Suprapubic skin (tissue), 3 donors: ENCODE results near the gene HOXB5.

Source experiments
- POLR2AphosphoS5 ChIP-seq, 3 donors: sonication (generic); formaldehyde crosslinking; IDR thresholded peaks; one replicate each; pipeline ENCODE4 v1.6.1; 2017; ENCODE audit warnings: antibody characterized with exemption in 3 of 3
- TF ChIP-seq, protein P1 (sequence below), 2 donors: fragments of 200-600 bp in 1 of 2; fragments of 450-650 bp in 1 of 2; sonication (generic) in 1 of 2; IDR thresholded peaks; one replicate each; pipeline ENCODE4 v1.5.1; 2016 to 2019; ENCODE audit warnings: antibody characterized with exemption in 2 of 2, mild to moderate bottlenecking in 1 of 2, moderate library complexity in 1 of 2

DNA sequence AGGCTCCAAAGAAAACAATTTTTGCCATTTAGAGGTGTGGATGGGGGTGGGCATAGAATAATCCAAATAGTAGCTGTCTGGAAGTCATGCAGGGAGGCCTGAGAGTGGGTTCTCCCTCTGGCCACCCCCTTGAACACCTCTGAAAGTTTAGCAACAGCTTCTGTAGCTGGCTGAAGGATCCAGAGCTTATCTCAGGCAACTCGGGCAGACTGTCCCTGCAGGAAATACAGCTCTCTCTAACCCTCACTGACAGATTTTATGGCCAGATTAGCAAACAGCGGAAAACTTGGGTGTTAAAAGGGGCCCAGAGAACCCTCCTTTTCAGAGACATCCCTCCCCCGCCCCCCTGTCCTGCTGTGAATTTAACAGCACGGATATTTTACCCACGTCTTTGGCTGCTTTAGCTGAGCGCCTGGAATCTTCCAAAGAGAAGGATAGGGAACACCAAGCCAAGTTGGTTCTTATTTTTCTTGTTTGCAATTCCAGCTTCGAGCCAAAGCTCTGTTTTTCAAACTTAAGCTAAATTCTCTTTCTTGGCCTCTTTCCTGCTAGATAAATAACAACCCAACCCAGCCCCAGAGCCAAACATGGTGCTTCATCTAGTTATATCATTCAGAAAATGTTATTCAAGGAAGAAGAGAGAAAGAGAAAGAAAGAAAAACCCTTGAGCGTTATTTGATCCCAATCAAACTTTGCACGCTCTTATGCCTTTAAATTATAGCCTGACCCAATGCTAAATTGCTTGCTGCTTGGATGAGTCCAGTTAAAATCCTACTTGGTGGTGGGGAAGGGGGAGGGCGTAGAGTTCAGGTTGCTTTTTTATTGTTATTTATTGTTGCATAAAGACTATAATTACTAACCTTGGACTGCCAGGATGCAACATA lies 46.4 kb downstream of the HOXB5 start:
- TF ChIP-seq, protein P1, sequence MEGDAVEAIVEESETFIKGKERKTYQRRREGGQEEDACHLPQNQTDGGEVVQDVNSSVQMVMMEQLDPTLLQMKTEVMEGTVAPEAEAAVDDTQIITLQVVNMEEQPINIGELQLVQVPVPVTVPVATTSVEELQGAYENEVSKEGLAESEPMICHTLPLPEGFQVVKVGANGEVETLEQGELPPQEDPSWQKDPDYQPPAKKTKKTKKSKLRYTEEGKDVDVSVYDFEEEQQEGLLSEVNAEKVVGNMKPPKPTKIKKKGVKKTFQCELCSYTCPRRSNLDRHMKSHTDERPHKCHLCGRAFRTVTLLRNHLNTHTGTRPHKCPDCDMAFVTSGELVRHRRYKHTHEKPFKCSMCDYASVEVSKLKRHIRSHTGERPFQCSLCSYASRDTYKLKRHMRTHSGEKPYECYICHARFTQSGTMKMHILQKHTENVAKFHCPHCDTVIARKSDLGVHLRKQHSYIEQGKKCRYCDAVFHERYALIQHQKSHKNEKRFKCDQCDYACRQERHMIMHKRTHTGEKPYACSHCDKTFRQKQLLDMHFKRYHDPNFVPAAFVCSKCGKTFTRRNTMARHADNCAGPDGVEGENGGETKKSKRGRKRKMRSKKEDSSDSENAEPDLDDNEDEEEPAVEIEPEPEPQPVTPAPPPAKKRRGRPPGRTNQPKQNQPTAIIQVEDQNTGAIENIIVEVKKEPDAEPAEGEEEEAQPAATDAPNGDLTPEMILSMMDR (IDR thresholded peaks at IDR 0.05): no peak
- TF ChIP-seq POLR2AphosphoS5 (IDR thresholded peaks at IDR 0.05): no peak
